Measurements from ENCODE around the gene GABBR1.

GABBR1 gene

GRCh38 chr6:29566856-29567255, 66.1 kb downstream of the GABBR1 start:
- no peak for DNase-seq (ENCODE audit: low read depth in 2 of 2)

- no peak for DNase-seq (ENCODE audit: low read depth in 2 of 2)
These were observed 68.1 kb downstream of the GABBR1 start for GRCh38 chr6:29564875-29565274.

GRCh38 chr6:29563435-29563965, 69.5 kb downstream of the GABBR1 start:
- DNase-seq (ENCODE audit: low read depth in 2 of 2), result no peak

- no peak for DNase-seq (ENCODE audit: low read depth in 2 of 2)
These were observed 71.3 kb downstream of the GABBR1 start for GRCh38 chr6:29561606-29562181.

- no peak for DNase-seq (ENCODE audit: low read depth in 2 of 2)
These were observed 71.9 kb downstream of the GABBR1 start for GRCh38 chr6:29561091-29561490.

- DNase-seq (ENCODE audit: low read depth in 2 of 2), result no peak
These were observed 73.3 kb downstream of the GABBR1 start, which contains the start of gene UBD for GRCh38 chr6:29559524-29560287. TSS of gene UBD (minus strand) at chr6:29559732. CDS start at chr6:29559701, 31 bp downstream.

- no peak for DNase-seq (ENCODE audit: low read depth in 2 of 2)
These were observed 74.4 kb downstream of the GABBR1 start for GRCh38 chr6:29558439-29559079.

- DNase-seq (ENCODE audit: low read depth in 2 of 2), result no peak
These were observed 75.7 kb downstream of the GABBR1 start for GRCh38 chr6:29557320-29557719.

GRCh38 chr6:29554764-29555163, 78.2 kb downstream of the GABBR1 start:
- no peak for DNase-seq (ENCODE audit: low read depth in 2 of 2)

- DNase-seq (ENCODE audit: low read depth in 2 of 2), result peak in 1 of 2 donors; percentile 18
These were observed 79.5 kb downstream of the GABBR1 start for GRCh38 chr6:29553268-29554057.

GRCh38 chr6:29552512-29553051, 80.4 kb downstream of the GABBR1 start:
- no peak for DNase-seq (ENCODE audit: low read depth in 2 of 2)

GRCh38 chr6:29547573-29547972, 85.4 kb downstream of the GABBR1 start:
- no peak for DNase-seq (ENCODE audit: low read depth in 2 of 2)

- DNase-seq (ENCODE audit: low read depth in 2 of 2), result no peak
These were observed 95.1 kb downstream of the GABBR1 start for GRCh38 chr6:29537714-29538403.

- no peak for DNase-seq (ENCODE audit: low read depth in 2 of 2)
These were observed 100.5 kb downstream of the GABBR1 start for GRCh38 chr6:29532320-29532951.

- no peak for DNase-seq (ENCODE audit: low read depth in 2 of 2)
These were observed 101.3 kb downstream of the GABBR1 start for GRCh38 chr6:29531668-29532067.

GRCh38 chr6:29530671-29531310, 102.2 kb downstream of the GABBR1 start:
- DNase-seq (ENCODE audit: low read depth in 2 of 2), result no peak

GRCh38 chr6:29529956-29530355, 103.0 kb downstream of the GABBR1 start:
- no peak for DNase-seq (ENCODE audit: low read depth in 2 of 2)

GRCh38 chr6:29528988-29529560, 103.9 kb downstream of the GABBR1 start:
- DNase-seq (ENCODE audit: low read depth in 2 of 2), result no peak

- DNase-seq (ENCODE audit: low read depth in 2 of 2), result no peak
These were observed 104.6 kb downstream of the GABBR1 start for GRCh38 chr6:29528300-29528931.
